Measurements from ENCODE around the gene TAB2. TPM values are rescaled to one million over a fixed set of nuclear protein-coding genes. Genes with fewer than 3 reads are reported as not detected.

The TAB2 gene
- total RNA-seq, 1 experiment from 2014 or later, result 55.6 TPM

GRCh38 chr6:149311766-149312165 lies 5.7 kb upstream of the TAB2 start:
- no peak for TF ChIP-seq NFATC4 (CRISPR knock-in tag; IDR thresholded peaks at IDR 0.05)
- H3K27ac Mint-ChIP-seq, result no peak overlapping the region
- peaks cover 5% of the 10 kb centered on the region for H3K9me3 Mint-ChIP-seq
- ChIA-PET POLR2A (no interaction called here), CTCF (no interaction called here)
- peaks cover 12% of the 10 kb centered on the region for H3K4me1 Mint-ChIP-seq
- ATAC-seq (no peak), DNase-seq (ENCODE audit: low spot score) (no peak)
- no peak overlapping the region for H3K4me3 Mint-ChIP-seq
- H3K27me3 Mint-ChIP-seq (ENCODE audit: low read depth), result peaks cover 7% of the 10 kb centered on the region; the same call in 1 of the 2 replicates
- H3K36me3 Mint-ChIP-seq, result no peaks in the 10 kb centered on the region

DNA sequence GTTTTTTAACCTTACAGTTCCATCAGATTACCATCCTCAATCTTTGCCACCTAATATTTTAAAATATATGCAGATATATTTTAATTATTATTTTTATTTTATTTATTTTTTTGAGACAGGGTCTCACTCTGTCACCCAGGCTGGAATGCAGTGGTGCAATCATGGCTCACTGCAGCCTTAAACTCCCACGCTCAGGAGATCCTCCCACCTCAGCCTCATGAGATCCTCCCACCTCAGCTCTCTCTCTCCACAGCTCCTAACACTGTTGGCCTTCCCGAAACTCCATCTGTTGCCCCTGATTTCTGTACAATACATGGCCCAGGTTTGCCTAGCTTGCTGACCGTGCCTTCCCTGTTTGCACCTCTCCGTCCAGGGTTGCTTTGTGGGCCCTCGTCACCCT lies 4.4 kb upstream of the TAB2 start:
- Mint-ChIP-seq H3K9me3 (peaks cover 5% of the 10 kb centered on the region), H3K36me3 (no peaks in the 10 kb centered on the region), H3K27ac (no peak overlapping the region), H3K4me3 (no peak overlapping the region), H3K4me1 (peaks cover 12% of the 10 kb centered on the region), H3K27me3 (ENCODE audit: low read depth) (peaks cover 7% of the 10 kb centered on the region; the same call in 1 of the 2 replicates)
- CTCF ChIA-PET, result no interaction called here
- ATAC-seq, result no peak
- DNase-seq (ENCODE audit: low spot score), result no peak
- POLR2A ChIA-PET, result no interaction called here
- peak; percentile 20; the same call in 1 of the 2 replicates for TF ChIP-seq HMGA2 (CRISPR knock-in tag; IDR thresholded peaks at IDR 0.05)
- TF ChIP-seq, protein P1, sequence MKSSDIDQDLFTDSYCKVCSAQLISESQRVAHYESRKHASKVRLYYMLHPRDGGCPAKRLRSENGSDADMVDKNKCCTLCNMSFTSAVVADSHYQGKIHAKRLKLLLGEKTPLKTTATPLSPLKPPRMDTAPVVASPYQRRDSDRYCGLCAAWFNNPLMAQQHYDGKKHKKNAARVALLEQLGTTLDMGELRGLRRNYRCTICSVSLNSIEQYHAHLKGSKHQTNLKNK (CRISPR knock-in tag; IDR thresholded peaks at IDR 0.05), result no peak

DNA sequence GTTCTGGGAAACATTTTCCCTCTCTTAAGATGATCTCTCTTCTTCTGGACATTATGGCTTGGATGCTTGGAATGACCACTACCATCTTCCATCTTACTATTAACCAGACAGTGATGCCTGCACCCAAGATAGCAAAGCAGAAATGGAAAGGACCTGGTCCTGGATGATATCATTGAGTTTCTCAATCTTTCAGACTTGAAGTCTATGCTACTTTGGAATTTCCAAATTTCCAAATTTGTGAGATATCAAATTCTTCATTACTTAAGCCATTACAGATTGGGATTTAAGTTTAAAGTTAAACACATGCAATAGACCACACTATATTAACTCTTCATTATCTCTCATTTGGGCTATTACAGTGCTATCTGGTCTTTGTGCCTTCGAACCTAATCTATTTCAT lies 3.7 kb upstream of the TAB2 start:
- ChIA-PET POLR2A (no interaction called here), CTCF (no interaction called here)
- DNase-seq (ENCODE audit: low spot score) (no peak), ATAC-seq (no peak)
- Mint-ChIP-seq H3K4me1 (peaks cover 15% of the 10 kb centered on the region), H3K27ac (no peak overlapping the region), H3K36me3 (no peaks in the 10 kb centered on the region), H3K4me3 (no peak overlapping the region), H3K27me3 (ENCODE audit: low read depth) (peaks cover 7% of the 10 kb centered on the region; the same call in 1 of the 2 replicates), H3K9me3 (peaks cover 3% of the 10 kb centered on the region)
- no peak for TF ChIP-seq IRF1 (CRISPR knock-in tag; IDR thresholded peaks at IDR 0.05)
- TF ChIP-seq TEAD4 (CRISPR knock-in tag; IDR thresholded peaks at IDR 0.05), result no peak
- no peak for TF ChIP-seq SMAD4 (CRISPR knock-in tag; IDR thresholded peaks at IDR 0.05)
- no peak for TF ChIP-seq GABPB1 (CRISPR knock-in tag; IDR thresholded peaks at IDR 0.05)
- TF ChIP-seq CREB1 (CRISPR knock-in tag; IDR thresholded peaks at IDR 0.05), result no peak
- TF ChIP-seq, protein P2, sequence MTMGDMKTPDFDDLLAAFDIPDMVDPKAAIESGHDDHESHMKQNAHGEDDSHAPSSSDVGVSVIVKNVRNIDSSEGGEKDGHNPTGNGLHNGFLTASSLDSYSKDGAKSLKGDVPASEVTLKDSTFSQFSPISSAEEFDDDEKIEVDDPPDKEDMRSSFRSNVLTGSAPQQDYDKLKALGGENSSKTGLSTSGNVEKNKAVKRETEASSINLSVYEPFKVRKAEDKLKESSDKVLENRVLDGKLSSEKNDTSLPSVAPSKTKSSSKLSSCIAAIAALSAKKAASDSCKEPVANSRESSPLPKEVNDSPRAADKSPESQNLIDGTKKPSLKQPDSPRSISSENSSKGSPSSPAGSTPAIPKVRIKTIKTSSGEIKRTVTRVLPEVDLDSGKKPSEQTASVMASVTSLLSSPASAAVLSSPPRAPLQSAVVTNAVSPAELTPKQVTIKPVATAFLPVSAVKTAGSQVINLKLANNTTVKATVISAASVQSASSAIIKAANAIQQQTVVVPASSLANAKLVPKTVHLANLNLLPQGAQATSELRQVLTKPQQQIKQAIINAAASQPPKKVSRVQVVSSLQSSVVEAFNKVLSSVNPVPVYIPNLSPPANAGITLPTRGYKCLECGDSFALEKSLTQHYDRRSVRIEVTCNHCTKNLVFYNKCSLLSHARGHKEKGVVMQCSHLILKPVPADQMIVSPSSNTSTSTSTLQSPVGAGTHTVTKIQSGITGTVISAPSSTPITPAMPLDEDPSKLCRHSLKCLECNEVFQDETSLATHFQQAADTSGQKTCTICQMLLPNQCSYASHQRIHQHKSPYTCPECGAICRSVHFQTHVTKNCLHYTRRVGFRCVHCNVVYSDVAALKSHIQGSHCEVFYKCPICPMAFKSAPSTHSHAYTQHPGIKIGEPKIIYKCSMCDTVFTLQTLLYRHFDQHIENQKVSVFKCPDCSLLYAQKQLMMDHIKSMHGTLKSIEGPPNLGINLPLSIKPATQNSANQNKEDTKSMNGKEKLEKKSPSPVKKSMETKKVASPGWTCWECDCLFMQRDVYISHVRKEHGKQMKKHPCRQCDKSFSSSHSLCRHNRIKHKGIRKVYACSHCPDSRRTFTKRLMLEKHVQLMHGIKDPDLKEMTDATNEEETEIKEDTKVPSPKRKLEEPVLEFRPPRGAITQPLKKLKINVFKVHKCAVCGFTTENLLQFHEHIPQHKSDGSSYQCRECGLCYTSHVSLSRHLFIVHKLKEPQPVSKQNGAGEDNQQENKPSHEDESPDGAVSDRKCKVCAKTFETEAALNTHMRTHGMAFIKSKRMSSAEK (CRISPR knock-in tag; IDR thresholded peaks at IDR 0.05; ENCODE audit: borderline replicate concordance), result no peak
- TF ChIP-seq MYBL2 (CRISPR knock-in tag; IDR thresholded peaks at IDR 0.05), result no peak
- TF ChIP-seq CTCF (IDR thresholded peaks at IDR 0.05), result no peak
- TF ChIP-seq, protein P3, sequence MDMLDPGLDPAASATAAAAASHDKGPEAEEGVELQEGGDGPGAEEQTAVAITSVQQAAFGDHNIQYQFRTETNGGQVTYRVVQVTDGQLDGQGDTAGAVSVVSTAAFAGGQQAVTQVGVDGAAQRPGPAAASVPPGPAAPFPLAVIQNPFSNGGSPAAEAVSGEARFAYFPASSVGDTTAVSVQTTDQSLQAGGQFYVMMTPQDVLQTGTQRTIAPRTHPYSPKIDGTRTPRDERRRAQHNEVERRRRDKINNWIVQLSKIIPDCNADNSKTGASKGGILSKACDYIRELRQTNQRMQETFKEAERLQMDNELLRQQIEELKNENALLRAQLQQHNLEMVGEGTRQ (CRISPR knock-in tag; IDR thresholded peaks at IDR 0.05), result no peak
- TF ChIP-seq ATF3 (CRISPR knock-in tag; conservative IDR thresholded peaks at IDR 0.05), result no peak
- TF ChIP-seq PRRX2 (CRISPR knock-in tag; IDR thresholded peaks at IDR 0.05), result no peak
- no peak for TF ChIP-seq MXD4 (CRISPR knock-in tag; IDR thresholded peaks at IDR 0.05; ENCODE audit: borderline replicate concordance)
- no peak for TF ChIP-seq GRHL2 (CRISPR knock-in tag; IDR thresholded peaks at IDR 0.05; ENCODE audit: insufficient replicate concordance, severe bottlenecking)
- no peak for TF ChIP-seq ZNF138 (CRISPR knock-in tag; conservative IDR thresholded peaks at IDR 0.05)
- TF ChIP-seq ARID4B (CRISPR knock-in tag; IDR thresholded peaks at IDR 0.05; ENCODE audit: borderline replicate concordance), result no peak

All from WTC11 (cell line).